ENCODE measurements around the gene L3MBTL2.

The L3MBTL2 gene

GRCh38 chr22:41204066-41204465, 1.0 kb upstream of the L3MBTL2 start:
- no peak overlapping the region for H3K4me3 ChIP-seq (ENCODE audit: low read depth, low read length)
- CTCF ChIA-PET = no interaction called here
- POLR2A ChIA-PET = no interaction called here
- TF ChIP-seq CTCF (IDR thresholded peaks at IDR 0.05; ENCODE audit: insufficient read depth, low read length, missing control alignments) = no peak
- no peak for DNase-seq (ENCODE audit: low read depth, low spot score)

- ChIA-PET POLR2A (no interaction called here), CTCF (interaction anchor here (1.1 kb wide), 1 partner anchor 196 kb away, joined by 3 read pairs; no protein-coding TSS in a partner anchor)
- no peak overlapping the region for H3K4me3 ChIP-seq (ENCODE audit: low read depth, low read length)
- DNase-seq (ENCODE audit: low read depth, low spot score) = no peak
- TF ChIP-seq CTCF (IDR thresholded peaks at IDR 0.05; ENCODE audit: insufficient read depth, low read length, missing control alignments) = no peak
These were observed 1.6 kb downstream of the L3MBTL2 start for GRCh38 chr22:41206719-41207118.

- no peak overlapping the region for H3K4me3 ChIP-seq (ENCODE audit: low read depth, low read length)
- no peak for TF ChIP-seq CTCF (IDR thresholded peaks at IDR 0.05; ENCODE audit: insufficient read depth, low read length, missing control alignments)
- CTCF ChIA-PET = interaction anchor here (0.8 kb wide), 1 partner anchor 293 kb away, joined by 4 read pairs; no protein-coding TSS in a partner anchor
- POLR2A ChIA-PET = no interaction called here
- no peak for DNase-seq (ENCODE audit: low read depth, low spot score)
These were observed 10.3 kb downstream of the L3MBTL2 start for GRCh38 chr22:41215409-41215808.

- CTCF ChIA-PET = no interaction called here
These were observed 10.8 kb downstream of the L3MBTL2 start for GRCh38 chr22:41215926-41216325.

GRCh38 chr22:41216984-41217383, 11.9 kb downstream of the L3MBTL2 start:
- no peak overlapping the region for H3K4me3 ChIP-seq (ENCODE audit: low read depth, low read length)
- no peak for DNase-seq (ENCODE audit: low read depth, low spot score)
- POLR2A ChIA-PET = no interaction called here
- CTCF ChIA-PET = interaction anchor here (1.3 to 1.7 kb wide), 2 partner anchors 9 to 294 kb away, joined by 4 read pairs; no protein-coding TSS in a partner anchor
- TF ChIP-seq CTCF (IDR thresholded peaks at IDR 0.05; ENCODE audit: insufficient read depth, low read length, missing control alignments) = no peak

More at GRCh38 chr22:41215926-41216325, 10.8 kb downstream of the L3MBTL2 start:
- TF ChIP-seq CTCF (IDR thresholded peaks at IDR 0.05; ENCODE audit: insufficient read depth, low read length, missing control alignments) = no peak
- no peak for DNase-seq (ENCODE audit: low read depth, low spot score)
- POLR2A ChIA-PET = interaction anchor here (0.7 kb wide), 1 partner anchor 8 kb away, joined by 3 read pairs; no protein-coding TSS in a partner anchor
- no peak overlapping the region for H3K4me3 ChIP-seq (ENCODE audit: low read depth, low read length)

GRCh38 chr22:41217553-41218157, 12.5 kb downstream of the L3MBTL2 start:
- ChIA-PET CTCF (interaction anchor here (1.3 to 1.7 kb wide), 2 partner anchors 10 to 294 kb away, joined by 4 read pairs; no protein-coding TSS in a partner anchor), POLR2A (no interaction called here)
- no peak overlapping the region for H3K4me3 ChIP-seq (ENCODE audit: low read depth, low read length)
- peak; percentile 51 for DNase-seq (ENCODE audit: low read depth, low spot score)
- no peak for TF ChIP-seq CTCF (IDR thresholded peaks at IDR 0.05; ENCODE audit: insufficient read depth, low read length, missing control alignments)
